Duodenal mucosa (tissue), 2 donors: ENCODE results near the gene RPP38.

ENCODE experiments used
- H3K27ac ChIP-seq: one replicate; pipeline ENCODE4 v1.7.0; 2013; ENCODE audit warnings: low read depth, low read length
- H3K27me3 ChIP-seq, 2 donors: one replicate each; pipeline ENCODE4 v1.7.0; 2013; ENCODE audit warnings: low read length in 2 of 2, control low read depth in 1 of 2; ENCODE audit not compliant: insufficient read depth in 2 of 2, control insufficient read depth in 1 of 2
- H3K36me3 ChIP-seq, 2 donors: one replicate each; pipeline ENCODE4 v1.7.0; 2013; ENCODE audit warnings: low read length in 2 of 2, control low read depth in 1 of 2; ENCODE audit not compliant: insufficient read depth in 2 of 2, control insufficient read depth in 1 of 2
- H3K4me1 ChIP-seq, 2 donors: one replicate each; pipeline ENCODE4 v1.7.0; 2013; ENCODE audit warnings: low read length in 2 of 2, control low read depth in 1 of 2; ENCODE audit not compliant: insufficient read depth in 2 of 2, control insufficient read depth in 1 of 2
- H3K4me3 ChIP-seq, 2 donors: one replicate each; pipeline ENCODE4 v1.7.0; 2013; ENCODE audit warnings: low read length in 2 of 2, low read depth in 1 of 2
- H3K9ac ChIP-seq, 2 donors: one replicate each; pipeline ENCODE4 v1.7.0; 2013; ENCODE audit warnings: low read length in 2 of 2, low read depth in 1 of 2
- H3K9me3 ChIP-seq, 2 donors: one replicate each; pipeline ENCODE4 v1.7.0; 2013; ENCODE audit warnings: low read length in 2 of 2, control low read depth in 1 of 2; ENCODE audit not compliant: control insufficient read depth in 1 of 2

Gene RPP38

GRCh38 chr10:15147594-15148392 lies 50.6 kb downstream of the RPP38 start:
- H3K9me3 ChIP-seq, result no peaks in the 10 kb centered on the region
- no peak overlapping the region for H3K9ac ChIP-seq
- no peaks in the 10 kb centered on the region for H3K36me3 ChIP-seq
- H3K27ac ChIP-seq, result no peak overlapping the region
- peaks cover 6 to 8% of the 10 kb centered on the region in 2 donors for H3K4me1 ChIP-seq
- H3K27me3 ChIP-seq, result no peaks in the 10 kb centered on the region
- H3K4me3 ChIP-seq, result no peak overlapping the region

DNA sequence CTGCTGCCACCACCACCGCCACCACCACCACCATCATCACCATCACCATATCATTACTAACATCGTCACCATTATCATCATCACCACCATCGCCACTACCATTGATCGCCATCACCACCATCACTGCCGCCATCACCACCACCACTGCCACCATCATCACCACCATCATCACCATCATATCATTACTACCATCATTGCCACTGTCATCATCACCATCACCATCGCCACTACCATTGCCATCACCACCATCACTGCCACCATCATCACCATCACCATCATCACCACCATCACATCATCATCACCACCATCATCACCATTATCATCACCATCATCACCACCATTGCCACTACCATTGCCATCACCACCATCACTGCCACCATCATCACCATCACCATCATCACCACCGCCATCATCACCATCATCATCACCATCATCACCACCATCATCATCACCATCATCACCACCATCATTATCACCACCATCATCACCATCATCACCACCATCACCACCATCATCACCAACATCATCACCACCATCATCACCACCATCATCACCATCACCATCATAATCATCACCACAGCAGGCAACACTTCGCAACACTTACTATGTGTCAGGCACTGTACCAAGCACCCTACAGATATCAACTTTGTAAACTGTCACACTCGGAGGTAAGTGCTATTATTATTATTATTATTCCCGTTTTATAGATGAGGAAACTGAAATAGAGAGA lies 52.1 kb downstream of the RPP38 start:
- Histone ChIP-seq H3K4me3 (no peak overlapping the region), H3K27ac (no peak overlapping the region), H3K4me1 (peaks cover 6 to 10% of the 10 kb centered on the region in 2 donors), H3K9ac (no peak overlapping the region), H3K36me3 (no peaks in the 10 kb centered on the region), H3K27me3 (no peaks in the 10 kb centered on the region), H3K9me3 (no peaks in the 10 kb centered on the region)

GRCh38 chr10:15150563-15150962 lies 53.4 kb downstream of the RPP38 start:
- Histone ChIP-seq H3K27ac (no peak overlapping the region), H3K36me3 (no peaks in the 10 kb centered on the region), H3K9me3 (no peaks in the 10 kb centered on the region), H3K4me1 (peaks cover 6 to 10% of the 10 kb centered on the region in 2 donors), H3K27me3 (no peaks in the 10 kb centered on the region), H3K9ac (no peak overlapping the region), H3K4me3 (no peak overlapping the region)

DNA sequence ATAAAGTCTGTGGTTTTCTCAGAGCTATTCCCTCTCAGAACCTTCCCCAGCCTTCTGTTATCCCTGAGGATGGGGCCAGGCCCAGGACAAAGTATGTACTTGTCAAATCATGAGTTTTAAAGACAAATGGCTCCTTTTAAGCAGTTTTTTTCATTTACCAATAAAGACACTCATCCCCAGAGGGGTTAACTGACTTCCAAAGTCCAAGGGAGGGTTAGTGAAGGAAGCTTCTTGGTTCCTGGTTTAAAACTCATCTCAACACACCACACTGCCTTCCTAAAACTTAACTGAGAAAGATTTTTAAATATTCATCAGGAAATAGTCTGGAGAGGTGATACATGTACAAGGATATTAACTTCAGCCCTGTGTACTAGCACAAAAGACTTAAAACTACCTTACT lies 55.4 kb downstream of the RPP38 start:
- H3K9me3 ChIP-seq, result no peaks in the 10 kb centered on the region
- peak overlapping the region in 1 of 2 donors; percentile 20 for H3K9ac ChIP-seq
- H3K27ac ChIP-seq, result no peak overlapping the region
- H3K4me3 ChIP-seq, result peak overlapping the region; percentile 19 to 50
- no peaks in the 10 kb centered on the region for H3K36me3 ChIP-seq
- H3K4me1 ChIP-seq, result peaks cover 6 to 14% of the 10 kb centered on the region in 2 donors
- H3K27me3 ChIP-seq, result no peaks in the 10 kb centered on the region
